CD14-positive monocyte (primary cell): ENCODE results near the gene ZNF681. TPM values are rescaled to one million over a fixed set of nuclear protein-coding genes. Genes with fewer than 3 reads are reported as not detected.

ENCODE experiments used
- DNase-seq, 3 donors: peaks; one replicate each; pipeline ENCODE4 v3.0.0-alpha.2; 2011 to 2022
- H2AFZ ChIP-seq: 2 replicates; pipeline ENCODE4 v1.6.0; 2012; ENCODE audit warnings: mild to moderate bottlenecking, low read depth, low read length, inconsistent platforms; ENCODE audit not compliant: insufficient read depth, poor library complexity, severe bottlenecking
- H3K27ac ChIP-seq, 2 donors: 1 replicate in 1 of 2; 2 replicates in 1 of 2; pipeline ENCODE4 v1.5.1; 2012 to 2013; ENCODE audit warnings: low read length in 2 of 2, control low read depth in 1 of 2, inconsistent platforms in 1 of 2, low read depth in 1 of 2, mild to moderate bottlenecking in 1 of 2
- H3K27me3 ChIP-seq, 2 donors: one replicate each; pipeline versions ENCODE4 v1.6.0 to v1.6.1; 2011 to 2013; ENCODE audit warnings: low read length in 2 of 2; ENCODE audit not compliant: control insufficient read depth in 2 of 2, insufficient read depth in 2 of 2
- H3K36me3 ChIP-seq, 2 donors: replicated peaks in 1 of 2; 1 replicate in 1 of 2; 2 replicates in 1 of 2; pipeline versions ENCODE4 v1.5.1 to v1.6.1; 2012 to 2013; ENCODE audit warnings: low read length in 2 of 2, control low read depth in 1 of 2, inconsistent platforms in 1 of 2, mild to moderate bottlenecking in 1 of 2; ENCODE audit not compliant: insufficient read depth in 2 of 2, control insufficient read depth in 1 of 2
- H3K4me1 ChIP-seq, 2 donors: 1 replicate in 1 of 2; 2 replicates in 1 of 2; pipeline versions ENCODE4 v1.5.1 to v1.6.1; 2012 to 2013; ENCODE audit warnings: low read length in 2 of 2, control low read depth in 1 of 2, inconsistent platforms in 1 of 2, mild to moderate bottlenecking in 1 of 2, moderate library complexity in 1 of 2; ENCODE audit not compliant: insufficient read depth in 2 of 2, control insufficient read depth in 1 of 2
- H3K4me2 ChIP-seq: replicated peaks from 2 replicates; pipeline ENCODE3; 2012; ENCODE audit warnings: low read length, moderate library complexity, mild to moderate bottlenecking; ENCODE audit not compliant: poor library complexity, severe bottlenecking; ENCODE audit errors: extremely low read depth
- H3K4me3 ChIP-seq, 3 experiments: fragments of 200-600 bp in 1 of 3; sonication (generic) in 1 of 3; replicated peaks in 1 of 3; 1 replicate in 2 of 3; 2 replicates in 1 of 3; pipeline ENCODE4 v1.5.1; 2011 to 2013; ENCODE audit warnings: low read length in 3 of 3, mild to moderate bottlenecking in 3 of 3, control low read depth in 2 of 3, low read depth in 2 of 3, inconsistent platforms in 1 of 3, moderate library complexity in 1 of 3
- H3K79me2 ChIP-seq: 2 replicates; pipeline ENCODE4 v1.6.0; 2012; ENCODE audit warnings: mild to moderate bottlenecking, control low read depth, inconsistent platforms, low read length, moderate library complexity; ENCODE audit not compliant: insufficient read depth
- H3K9ac ChIP-seq: 2 replicates; pipeline ENCODE4 v1.6.0; 2017; ENCODE audit warnings: low read length, mild to moderate bottlenecking; ENCODE audit not compliant: insufficient read depth, poor library complexity, severe bottlenecking
- H3K9me3 ChIP-seq, 2 donors: replicated peaks in 1 of 2; 1 replicate in 1 of 2; 2 replicates in 1 of 2; pipeline versions ENCODE4 v1.5.1 to v1.6.1; 2012 to 2013; ENCODE audit warnings: low read length in 2 of 2, control low read depth in 1 of 2; ENCODE audit not compliant: control insufficient read depth in 1 of 2, insufficient read depth in 1 of 2
- H4K20me1 ChIP-seq: 2 replicates; pipeline ENCODE4 v1.6.0; 2012; ENCODE audit warnings: mild to moderate bottlenecking, low read length, control low read depth, moderate library complexity; ENCODE audit not compliant: insufficient read depth
- H3K27ac Mint-ChIP-seq, 7 donors: one replicate each; pipeline ENCODE4 v1.8.0; 2020; ENCODE audit warnings: mild to moderate bottlenecking in 7 of 7, mixed read lengths in 7 of 7, moderate library complexity in 6 of 7, inconsistent platforms in 2 of 7
- H3K27me3 Mint-ChIP-seq, 3 donors: one replicate each; pipeline ENCODE4 v1.8.0; 2021 to 2022; ENCODE audit warnings: low read depth in 3 of 3, mild to moderate bottlenecking in 3 of 3, mixed read lengths in 3 of 3, moderate library complexity in 3 of 3, inconsistent platforms in 1 of 3
- H3K36me3 Mint-ChIP-seq, 2 donors: one replicate each; pipeline ENCODE4 v1.8.0; 2020; ENCODE audit warnings: mixed read lengths in 2 of 2, inconsistent platforms in 1 of 2, mild to moderate bottlenecking in 1 of 2
- H3K4me1 Mint-ChIP-seq: one replicate; pipeline ENCODE4 v1.8.0; 2020; ENCODE audit warnings: mild to moderate bottlenecking, mixed read lengths
- H3K4me3 Mint-ChIP-seq, 2 donors: one replicate each; pipeline ENCODE4 v1.8.0; 2020; ENCODE audit warnings: mild to moderate bottlenecking in 2 of 2, mixed read lengths in 2 of 2, moderate library complexity in 1 of 2
- H3K9me3 Mint-ChIP-seq, 7 donors: one replicate each; pipeline ENCODE4 v1.8.0; 2020 to 2022; ENCODE audit warnings: mixed read lengths in 7 of 7, mild to moderate bottlenecking in 6 of 7, moderate library complexity in 6 of 7, inconsistent platforms in 2 of 7
- WGBS: methylation state at CpG from one replicate; pipeline ENCODE4 v1.1.5; 2013; ENCODE audit warnings: missing lambda C conversion rate; ENCODE audit not compliant: insufficient coverage; 5-methylcytosine and 5-hydroxymethylcytosine counted together
- intact Hi-C, 2 donors: fragments of 100-400 bp; cut with micrococcal nuclease; formaldehyde crosslinking; loops; one replicate each; pipeline versions ENCODE4 v1.15.0 to v1.15.1; 2023
- polyA plus RNA-seq, 3 donors: library from polyadenylated mRNA; depleted of rRNA in 1 of 3; unstranded in 2 of 3; stranded (reverse) in 1 of 3; fragments of 300-500 nt in 2 of 3; fragments of >200 nt in 1 of 3; fragmentation: Illumina TruSeq in 2 of 3; gene quantifications; 1 replicate in 2 of 3; 2 replicates in 1 of 3; pipeline ENCODE4 v1.2.3, GENCODE V29; 2012 to 2021
- TF ChIP-seq, protein P1 (sequence below): fragments of 200-600 bp; IDR thresholded peaks from one replicate; pipeline ENCODE4 v1.8.0; 2022; ENCODE audit warnings: antibody characterized with exemption, mild to moderate bottlenecking

ZNF681 gene
- polyA plus RNA-seq, 3 donors, result 0.04 to 0.19 (median 0.05) TPM

DNA sequence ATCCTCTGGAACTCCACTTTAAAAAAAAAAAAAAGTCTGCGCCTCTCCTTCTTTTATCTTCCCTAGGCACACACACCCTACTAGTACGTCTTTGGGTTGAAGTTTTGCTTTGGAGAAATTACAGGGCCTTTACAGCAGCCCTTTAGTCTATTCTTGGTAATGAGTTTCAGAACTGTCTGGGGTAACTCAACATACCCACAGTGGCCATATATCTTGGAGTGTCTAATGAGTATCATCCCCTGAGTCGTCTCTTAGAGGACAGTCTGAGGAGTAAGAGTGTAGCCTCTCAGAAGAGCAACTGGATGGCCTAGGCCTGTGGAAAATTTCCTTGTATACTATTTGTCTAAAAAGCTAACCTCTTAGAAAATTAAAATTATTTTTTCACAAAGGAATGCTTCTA, 6.1 kb upstream of the ZNF681 start:
- intact Hi-C loops, result no loop called here

DNA sequence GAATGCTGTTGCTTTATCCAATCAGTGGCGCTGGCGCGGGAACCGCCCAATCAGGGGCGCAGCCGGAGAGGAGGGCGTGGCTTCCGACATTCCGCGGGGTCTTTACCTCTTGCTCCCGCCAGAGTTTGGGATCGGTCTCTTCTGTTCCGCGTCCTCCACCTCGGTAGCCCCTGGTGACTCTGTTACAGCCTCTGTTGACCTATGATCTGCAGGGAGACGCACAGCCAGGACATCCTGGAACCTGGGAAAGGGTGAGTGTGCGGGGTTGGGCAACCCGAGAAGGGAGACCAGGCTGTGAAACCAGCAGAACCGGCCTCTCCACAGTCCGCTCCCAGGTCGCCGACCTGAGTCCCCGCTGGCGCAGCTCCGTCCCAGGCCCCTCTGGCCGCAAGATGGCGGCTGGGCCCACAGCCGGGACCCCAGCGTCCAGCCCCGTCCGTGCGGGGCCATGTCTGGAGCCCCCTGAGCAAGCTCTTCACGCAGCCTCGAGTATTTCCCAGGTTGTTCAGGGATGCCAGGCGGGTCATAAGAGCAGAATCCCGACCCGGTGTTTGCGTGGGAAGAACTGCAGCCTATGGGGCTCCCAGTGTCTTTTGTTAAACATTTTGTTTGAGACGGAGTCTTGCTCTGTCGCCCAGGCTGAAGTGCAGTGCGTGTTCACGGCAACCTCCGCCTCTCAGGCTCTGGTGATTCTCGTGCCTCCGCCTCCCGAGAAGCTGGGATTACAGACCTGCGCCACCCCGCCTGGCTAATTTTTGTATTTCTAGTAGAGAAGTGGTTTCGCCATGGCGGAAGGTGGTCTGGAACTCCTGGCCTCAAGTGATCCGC, 4.4 kb upstream of the ZNF681 start:
- WGBS, result 7% methylated on average over 50 of the region's 51 CpGs
- peak overlapping the region; percentile 61 for H3K9ac ChIP-seq
- peaks cover 10 to 19% of the 10 kb centered on the region in 2 donors for H3K4me1 ChIP-seq
- H3K4me2 ChIP-seq, result peak overlapping the region; percentile 77
- intact Hi-C loops, result no loop called here
- Mint-ChIP-seq H3K9me3 (peaks cover 12 to 71% (median 49%) of the 10 kb centered on the region in 7 donors), H3K4me1 (peaks cover 26% of the 10 kb centered on the region), H3K36me3 (no peaks in the 10 kb centered on the region), H3K27me3 (peaks cover 2 to 7% (median 2%) of the 10 kb centered on the region in 3 donors), H3K27ac (peak overlapping the region in 1 of 7 donors; percentile 54), H3K4me3 (peak overlapping the region; percentile 89 to 91)
- no peaks in the 10 kb centered on the region for H3K79me2 ChIP-seq
- no peaks in the 10 kb centered on the region for H3K36me3 ChIP-seq
- no peaks in the 10 kb centered on the region for H4K20me1 ChIP-seq
- H2AFZ ChIP-seq, result peak overlapping the region; percentile 79
- peak in 1 of 3 donors; percentile 32 for DNase-seq
- H3K27ac ChIP-seq, result peak overlapping the region; percentile 9 to 31
- H3K9me3 ChIP-seq, result peaks cover 15 to 26% of the 10 kb centered on the region in 2 donors
- H3K27me3 ChIP-seq, result no peaks in the 10 kb centered on the region
- TF ChIP-seq, protein P1, sequence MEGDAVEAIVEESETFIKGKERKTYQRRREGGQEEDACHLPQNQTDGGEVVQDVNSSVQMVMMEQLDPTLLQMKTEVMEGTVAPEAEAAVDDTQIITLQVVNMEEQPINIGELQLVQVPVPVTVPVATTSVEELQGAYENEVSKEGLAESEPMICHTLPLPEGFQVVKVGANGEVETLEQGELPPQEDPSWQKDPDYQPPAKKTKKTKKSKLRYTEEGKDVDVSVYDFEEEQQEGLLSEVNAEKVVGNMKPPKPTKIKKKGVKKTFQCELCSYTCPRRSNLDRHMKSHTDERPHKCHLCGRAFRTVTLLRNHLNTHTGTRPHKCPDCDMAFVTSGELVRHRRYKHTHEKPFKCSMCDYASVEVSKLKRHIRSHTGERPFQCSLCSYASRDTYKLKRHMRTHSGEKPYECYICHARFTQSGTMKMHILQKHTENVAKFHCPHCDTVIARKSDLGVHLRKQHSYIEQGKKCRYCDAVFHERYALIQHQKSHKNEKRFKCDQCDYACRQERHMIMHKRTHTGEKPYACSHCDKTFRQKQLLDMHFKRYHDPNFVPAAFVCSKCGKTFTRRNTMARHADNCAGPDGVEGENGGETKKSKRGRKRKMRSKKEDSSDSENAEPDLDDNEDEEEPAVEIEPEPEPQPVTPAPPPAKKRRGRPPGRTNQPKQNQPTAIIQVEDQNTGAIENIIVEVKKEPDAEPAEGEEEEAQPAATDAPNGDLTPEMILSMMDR, result no peak
- H3K4me3 ChIP-seq, result peak overlapping the region; percentile 36 to 80 (median 42)

More for the DNA sequence above, 6.1 kb upstream of the ZNF681 start:
- H3K9me3 Mint-ChIP-seq, result peaks cover 15 to 71% (median 53%) of the 10 kb centered on the region in 7 donors
- DNase-seq, result no peak
- H3K4me1 Mint-ChIP-seq, result peaks cover 15% of the 10 kb centered on the region
- no peak overlapping the region for H3K4me3 Mint-ChIP-seq
- no peak overlapping the region for H3K27ac Mint-ChIP-seq
- Histone ChIP-seq H3K9ac (no peak overlapping the region), H4K20me1 (no peaks in the 10 kb centered on the region), H3K9me3 (peaks cover 27 to 39% of the 10 kb centered on the region in 2 donors), H3K4me3 (no peak overlapping the region), H3K4me1 (peaks cover 10 to 19% of the 10 kb centered on the region in 2 donors), H3K27ac (no peak overlapping the region), H3K36me3 (no peaks in the 10 kb centered on the region), H3K4me2 (no peak overlapping the region), H3K79me2 (no peaks in the 10 kb centered on the region), H3K27me3 (no peaks in the 10 kb centered on the region), H2AFZ (no peak overlapping the region)
- no CpG with 5 or more reads among the region's 3 CpGs for WGBS
- H3K27me3 Mint-ChIP-seq, result peaks cover 0 to 6% (median 2%) of the 10 kb centered on the region in 3 donors
- TF ChIP-seq, protein P1, result no peak
- no peaks in the 10 kb centered on the region for H3K36me3 Mint-ChIP-seq
